PC-9 (cell line): ENCODE measurements around the gene DNAJB8. TPM values are rescaled to one million over a fixed set of nuclear protein-coding genes. Genes with fewer than 3 reads are reported as not detected.

Experiments
- BruUV-seq: library from RNA; stranded (reverse); fragments of 400-500 nt; replicated peaks from 2 replicates; lab custom pipeline; 2021; lab: Mats Ljungman, UMichigan
- CTCF ChIA-PET: fragments of 300-600 bp; sonication (Branson Sonifier 250); formaldehyde crosslinking; loops from one replicate; lab custom pipeline; 2022; ENCODE audit warnings: antibody characterized with exemption; lab: Charles Lee
- POLR2A ChIA-PET: fragments of 300-600 bp; sonication (Branson Sonifier 250); formaldehyde crosslinking; loops from one replicate; lab custom pipeline; 2022; ENCODE audit warnings: antibody characterized with exemption; ENCODE audit not compliant: unreplicated experiment; lab: Charles Lee
- DNase-seq, 2 experiments: peaks; one replicate each; pipeline versions ENCODE4 v3.0.0 to v3.0.0-alpha.2; 2015 to 2022; ENCODE audit warnings: mixed read lengths in 1 of 2
- H2AFZ ChIP-seq: fragments of 200-600 bp; sonication (generic); 2 replicates; pipeline ENCODE4 v1.8.1; 2017; ENCODE audit warnings: antibody characterized with exemption
- H3F3A ChIP-seq: fragments of 200-600 bp; sonication (generic); 2 replicates; pipeline ENCODE4 v1.8.1; 2017; ENCODE audit warnings: antibody characterized with exemption, mild to moderate bottlenecking, low read depth; ENCODE audit not compliant: insufficient read depth
- H3K27ac ChIP-seq: fragments of 200-600 bp; sonication (generic); 2 replicates; pipeline ENCODE4 v1.6.1; 2016; ENCODE audit warnings: mixed run types
- H3K27me3 ChIP-seq: fragments of 200-600 bp; sonication (generic); 2 replicates; pipeline ENCODE4 v1.6.1; 2016; ENCODE audit warnings: low read depth, mixed run types; ENCODE audit not compliant: insufficient read depth
- H3K36me3 ChIP-seq: fragments of 200-600 bp; sonication (generic); 2 replicates; pipeline ENCODE4 v1.6.1; 2016; ENCODE audit warnings: low read depth, mixed run types
- H3K4me1 ChIP-seq: fragments of 200-600 bp; sonication (generic); replicated peaks from 2 replicates; pipeline ENCODE4 v1.6.1; 2016; ENCODE audit warnings: mixed run types; ENCODE audit not compliant: insufficient read depth
- H3K4me2 ChIP-seq: fragments of 200-600 bp; sonication (generic); 2 replicates; pipeline ENCODE4 v1.6.1; 2017; ENCODE audit warnings: mixed run types
- H3K4me3 ChIP-seq: fragments of 200-600 bp; sonication (generic); 2 replicates; pipeline ENCODE4 v1.6.1; 2016; ENCODE audit warnings: mixed run types
- H3K79me2 ChIP-seq: fragments of 200-600 bp; sonication (generic); 2 replicates; pipeline ENCODE4 v1.6.1; 2017; ENCODE audit warnings: low read depth, mixed run types
- H3K9me2 ChIP-seq: fragments of 200-600 bp; sonication (generic); 2 replicates; pipeline ENCODE4 v1.8.1; 2017; ENCODE audit warnings: mild to moderate bottlenecking; ENCODE audit not compliant: insufficient read depth
- H3K9me3 ChIP-seq: fragments of 200-600 bp; sonication (generic); 2 replicates; pipeline ENCODE4 v1.8.1; 2016; ENCODE audit warnings: low read depth; ENCODE audit not compliant: insufficient read depth
- H4K20me1 ChIP-seq: fragments of 200-600 bp; sonication (generic); 2 replicates; pipeline ENCODE4 v1.8.1; 2017; ENCODE audit not compliant: insufficient read depth
- CTCF ChIP-seq: fragments of 200-600 bp; sonication (generic); conservative IDR thresholded peaks from 2 replicates; pipeline ENCODE4 v1.6.1; 2017; ENCODE audit warnings: mixed run types, antibody characterized with exemption, mild to moderate bottlenecking, moderate library complexity
- EZH2 ChIP-seq: fragments of 200-600 bp; sonication (generic); IDR thresholded peaks from 2 replicates; pipeline ENCODE4 v1.8.0; 2017; ENCODE audit warnings: antibody characterized with exemption, low read depth
- intact Hi-C: fragments of 100-400 bp; cut with micrococcal nuclease; formaldehyde crosslinking; loops from one replicate; pipeline ENCODE4 v1.10.0; 2022; ENCODE audit not compliant: unreplicated experiment
- total RNA-seq: library from RNA; stranded (reverse); gene quantifications from 2 replicates; pipeline ENCODE4 v1.2.3, GENCODE V29; 2021

Gene DNAJB8
- total RNA-seq, 1 experiment from 2014 or later: not detected

GRCh38 chr3:128487813-128488635 lies 21.3 kb upstream of the DNAJB8 start:
- peak overlapping the region; percentile 87 for H3K4me2 ChIP-seq
- TF ChIP-seq EZH2 (no peak), CTCF (no peak)
- no peaks in the 10 kb centered on the region for H4K20me1 ChIP-seq
- peaks cover 19% of the 10 kb centered on the region; the same call in 1 of the 2 replicates for H3F3A ChIP-seq
- H3K36me3 ChIP-seq: no peaks in the 10 kb centered on the region
- H3K4me1 ChIP-seq: peaks cover 44% of the 10 kb centered on the region
- H3K79me2 ChIP-seq: peaks cover 46% of the 10 kb centered on the region
- POLR2A ChIA-PET: interaction anchor here (0.5 to 0.6 kb wide), 3 partner anchors 17 to 94 kb away, joined by 3 to 23 read pairs (median 6); no protein-coding TSS in a partner anchor
- no TSS peak for BruUV-seq
- H3K9me2 ChIP-seq: no peaks in the 10 kb centered on the region
- CTCF ChIA-PET: interaction anchor here (0.8 kb wide), 1 partner anchor 14 kb away, joined by 3 read pairs; no protein-coding TSS in a partner anchor
- H3K27me3 ChIP-seq: no peaks in the 10 kb centered on the region
- peak overlapping the region; percentile 7; the same call in 1 of the 2 replicates for H3K27ac ChIP-seq
- no peaks in the 10 kb centered on the region for H3K9me3 ChIP-seq
- H3K4me3 ChIP-seq: peak overlapping the region; percentile 93
- peak overlapping the region; percentile 93 for H2AFZ ChIP-seq
- intact Hi-C loops: loop anchor here (1.0 to 10.0 kb wide), 5 partner anchors 53 to 893 kb away; partner anchors contain the start of genes MCM2 and TPRA1
- DNase-seq: peak; percentile 81 to 94

GRCh38 chr3:128487538-128487812 lies 20.8 kb upstream of the DNAJB8 start:
- H3K4me1 ChIP-seq: peaks cover 49% of the 10 kb centered on the region
- H3K9me3 ChIP-seq: no peaks in the 10 kb centered on the region
- H4K20me1 ChIP-seq: no peaks in the 10 kb centered on the region
- POLR2A ChIA-PET: no interaction called here
- no peaks in the 10 kb centered on the region for H3K9me2 ChIP-seq
- no peaks in the 10 kb centered on the region for H3K27me3 ChIP-seq
- intact Hi-C loops: loop anchor here (5.0 to 10.0 kb wide), 2 partner anchors 315 to 893 kb away; partner anchors contain the start of genes MCM2 and TPRA1
- CTCF ChIA-PET: interaction anchor here (0.8 kb wide), 1 partner anchor 13 kb away, joined by 3 read pairs; no protein-coding TSS in a partner anchor
- H3F3A ChIP-seq: peaks cover 20% of the 10 kb centered on the region; the same call in 1 of the 2 replicates
- H3K27ac ChIP-seq: no peak overlapping the region
- H3K79me2 ChIP-seq: peaks cover 46% of the 10 kb centered on the region
- no peaks in the 10 kb centered on the region for H3K36me3 ChIP-seq
- H3K4me3 ChIP-seq: peak overlapping the region; percentile 93
- DNase-seq: no peak
- peak overlapping the region; percentile 93 for H2AFZ ChIP-seq
- TF ChIP-seq CTCF (no peak), EZH2 (no peak)
- BruUV-seq: no TSS peak
- H3K4me2 ChIP-seq: peak overlapping the region; percentile 87

DNA sequence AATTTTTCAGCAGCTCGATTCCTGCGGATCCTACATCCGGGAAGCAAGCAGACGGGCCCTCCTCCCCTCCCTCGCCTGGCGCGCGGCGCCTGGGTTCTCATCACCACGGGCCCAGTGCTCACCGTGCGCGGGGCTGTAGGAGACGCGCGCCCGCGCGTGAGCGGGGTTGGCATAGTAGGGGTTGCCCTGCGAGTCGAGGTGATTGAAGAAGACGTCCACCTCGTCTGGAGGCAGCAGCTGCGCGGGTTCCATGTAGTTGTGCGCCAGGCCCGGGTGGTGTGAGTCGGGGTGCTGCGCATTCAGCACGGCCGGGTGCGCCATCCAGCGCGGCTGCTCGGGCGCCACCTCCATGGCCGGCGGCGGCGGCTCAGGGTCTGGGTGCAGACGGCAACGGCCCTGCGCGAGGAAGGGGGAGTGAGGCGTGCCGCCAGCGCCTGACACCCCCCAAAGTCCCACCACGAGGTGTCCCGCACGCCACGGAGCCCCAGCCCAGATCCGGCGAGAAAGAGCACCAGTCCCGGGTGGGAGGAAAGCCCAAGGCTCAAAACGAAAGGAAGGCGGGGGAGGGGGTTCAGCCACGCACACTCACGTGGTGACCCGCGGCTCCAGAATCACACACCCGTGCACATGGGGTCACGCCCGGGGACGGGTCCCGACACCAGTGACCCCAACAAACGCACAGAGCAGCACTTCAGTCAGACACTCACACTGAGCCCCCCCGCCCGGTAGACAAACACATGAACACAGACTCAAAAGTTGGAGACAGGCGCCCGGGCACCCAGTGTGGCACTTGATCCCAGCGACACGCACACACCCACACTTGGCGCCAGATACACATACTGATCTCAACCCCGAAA lies 20.2 kb upstream of the DNAJB8 start:
- intact Hi-C loops: loop anchor here (5.0 to 10.0 kb wide), 2 partner anchors 315 to 892 kb away; partner anchors contain the start of genes MCM2 and TPRA1
- DNase-seq: peak in 1 of 2 experiments; percentile 45
- TF ChIP-seq EZH2: no peak
- no peak for TF ChIP-seq CTCF
- H3K9me3 ChIP-seq: no peaks in the 10 kb centered on the region
- H3K27ac ChIP-seq: no peak overlapping the region
- H3F3A ChIP-seq: peaks cover 20% of the 10 kb centered on the region; the same call in 1 of the 2 replicates
- POLR2A ChIA-PET: interaction anchor here (0.6 kb wide), 1 partner anchor 90 kb away, joined by 3 read pairs; no protein-coding TSS in a partner anchor
- H3K4me2 ChIP-seq: peak overlapping the region; percentile 87
- H3K9me2 ChIP-seq: no peaks in the 10 kb centered on the region
- H3K27me3 ChIP-seq: no peaks in the 10 kb centered on the region
- CTCF ChIA-PET: no interaction called here
- peak overlapping the region; percentile 93 for H3K4me3 ChIP-seq
- peaks cover 52% of the 10 kb centered on the region for H3K4me1 ChIP-seq
- H3K79me2 ChIP-seq: peaks cover 48% of the 10 kb centered on the region
- no peaks in the 10 kb centered on the region for H3K36me3 ChIP-seq
- BruUV-seq: TSS peak; percentile 54
- H2AFZ ChIP-seq: peak overlapping the region; percentile 93
- H4K20me1 ChIP-seq: no peaks in the 10 kb centered on the region
